Left hindlimb (tissue), 1 donor: ENCODE measurements around the gene KLC1.
"Not testable (repeated sequence)": the region's sequence is repeated elsewhere in the genome, so short reads cannot be mapped to it uniquely, and the experiment has no call there.

ENCODE experiments used
- DNase-seq: peaks from one replicate; pipeline ENCODE4 v3.0.0-alpha.2; 2018

The KLC1 gene

DNA sequence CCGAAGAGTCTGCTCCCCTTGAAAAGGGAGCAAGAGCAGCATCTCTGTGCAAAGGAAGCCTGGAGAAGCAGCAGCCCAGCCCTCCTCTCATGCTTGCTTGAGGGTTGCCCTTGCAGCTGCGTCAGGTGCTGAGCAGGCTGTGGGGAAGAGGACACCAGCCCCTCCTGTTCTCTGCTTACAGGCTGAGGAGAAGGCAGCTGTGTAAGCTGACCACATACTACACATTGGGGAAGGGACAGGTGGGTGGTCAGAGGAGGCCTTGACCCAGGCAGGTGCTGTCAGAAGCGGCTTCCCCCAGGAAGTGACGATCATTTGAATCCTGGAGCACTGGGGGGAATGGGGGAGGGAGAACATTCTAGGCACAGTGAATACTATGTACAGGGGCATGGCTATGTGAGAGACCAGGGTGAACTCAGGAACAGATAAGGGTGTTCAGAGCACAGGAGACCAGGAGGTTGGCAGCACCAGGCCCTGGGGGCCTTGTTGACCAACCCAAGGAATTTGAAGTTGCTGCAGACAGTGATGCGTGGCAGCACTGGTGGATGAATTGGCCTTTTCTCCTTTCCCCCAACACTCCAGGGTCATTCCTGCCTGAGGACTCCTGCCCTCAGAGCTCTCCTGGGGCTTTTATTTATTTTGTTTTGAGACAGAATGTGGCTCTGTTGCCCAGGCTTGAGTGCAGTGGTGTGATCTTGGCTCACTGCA lies 2.7 kb upstream of the KLC1 start:
- no peak for DNase-seq

GRCh38 chr14:103627073-103628025 lies 1.7 kb upstream of the KLC1 start:
- DNase-seq: no peak

GRCh38 chr14:103628221-103628683 lies 759 bp upstream of the KLC1 start:
- DNase-seq: peak; percentile 74

DNA sequence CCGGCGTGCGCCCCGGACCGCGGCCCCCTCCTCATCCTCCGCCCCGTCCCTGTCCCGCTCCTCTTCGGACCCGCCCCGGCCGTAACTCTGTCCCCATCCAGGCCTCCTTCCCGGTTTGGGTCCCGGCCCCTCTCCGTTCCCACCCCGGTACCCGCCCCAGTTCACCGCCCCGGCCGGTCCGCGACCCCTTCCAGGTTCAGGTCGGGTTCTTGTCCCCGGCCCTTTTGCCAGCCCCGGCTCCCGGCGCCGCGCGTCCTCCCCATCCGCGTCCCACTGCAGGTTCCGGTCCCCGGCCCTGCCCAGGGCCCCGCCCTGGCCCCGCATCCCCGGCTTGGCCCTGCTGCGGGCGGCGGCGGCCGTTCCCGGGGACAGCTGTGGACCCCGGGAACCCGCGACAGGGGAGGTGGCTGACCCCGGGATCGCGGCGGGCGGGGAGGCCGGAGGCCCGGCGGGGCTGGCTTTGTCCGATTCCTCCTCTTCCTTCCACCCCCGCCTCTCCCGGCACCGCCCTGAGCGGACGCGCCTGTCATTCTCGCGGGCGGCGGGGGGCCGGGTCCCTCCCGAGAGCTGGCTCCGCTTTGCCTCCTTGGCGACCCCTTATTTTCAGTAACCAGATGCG lies 601 bp downstream of the KLC1 start:
- peak; percentile 64 for DNase-seq

DNA sequence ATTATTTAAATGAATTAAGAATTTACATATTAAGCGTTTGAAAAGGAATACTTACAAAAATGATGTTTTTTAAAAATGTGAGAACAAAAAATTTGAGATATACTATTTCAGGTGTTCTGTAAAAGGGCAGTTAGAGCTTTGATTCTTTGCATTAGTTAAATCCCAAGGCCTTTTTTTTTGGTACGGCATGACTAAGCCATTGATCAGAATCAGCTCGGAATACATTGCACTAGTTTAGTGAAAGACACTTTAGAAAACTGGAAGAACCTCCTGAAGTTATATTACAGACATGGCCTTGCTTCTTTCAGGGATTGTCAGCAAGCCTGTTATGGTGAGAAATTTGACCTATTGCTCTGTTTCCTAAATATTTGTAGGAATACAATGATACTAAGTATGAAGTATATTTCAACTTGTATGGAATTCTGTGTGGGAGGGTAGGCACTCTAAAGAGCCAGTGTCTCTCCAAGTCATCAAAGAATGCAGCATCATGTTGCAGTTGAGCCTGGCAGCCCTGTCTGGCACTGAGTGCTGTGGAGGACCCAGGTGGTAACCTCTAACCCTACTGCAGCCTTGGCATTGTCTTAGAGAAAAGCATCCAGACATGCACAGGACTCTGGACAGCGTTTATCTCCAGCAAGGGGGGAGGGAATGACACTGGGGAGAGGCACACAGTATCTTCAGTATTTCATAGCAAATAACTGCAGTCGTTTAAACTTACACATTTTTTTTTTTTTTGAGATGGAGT lies 1.5 kb downstream of the KLC1 start:
- no peak for DNase-seq

DNA sequence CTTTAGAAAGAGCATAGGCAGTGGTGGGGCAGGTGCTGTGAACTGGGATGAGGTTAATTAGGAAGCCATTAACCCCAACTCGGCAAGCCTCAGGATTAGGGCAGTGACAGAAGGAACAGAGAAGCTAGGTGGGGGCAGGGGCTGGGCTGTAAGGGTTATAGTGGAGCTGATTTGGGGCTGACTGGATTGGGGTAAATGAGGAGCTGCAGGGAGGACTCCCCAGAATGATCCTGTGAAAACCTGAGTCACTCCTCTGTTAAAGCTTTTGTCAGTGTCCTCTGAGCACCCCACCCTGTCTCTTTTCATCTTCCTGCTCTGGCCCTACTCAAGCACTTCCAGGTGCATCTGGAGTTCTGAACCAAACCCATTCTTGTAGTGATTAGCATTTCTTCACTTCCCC lies 4.4 kb downstream of the KLC1 start:
- no peak for DNase-seq

DNA sequence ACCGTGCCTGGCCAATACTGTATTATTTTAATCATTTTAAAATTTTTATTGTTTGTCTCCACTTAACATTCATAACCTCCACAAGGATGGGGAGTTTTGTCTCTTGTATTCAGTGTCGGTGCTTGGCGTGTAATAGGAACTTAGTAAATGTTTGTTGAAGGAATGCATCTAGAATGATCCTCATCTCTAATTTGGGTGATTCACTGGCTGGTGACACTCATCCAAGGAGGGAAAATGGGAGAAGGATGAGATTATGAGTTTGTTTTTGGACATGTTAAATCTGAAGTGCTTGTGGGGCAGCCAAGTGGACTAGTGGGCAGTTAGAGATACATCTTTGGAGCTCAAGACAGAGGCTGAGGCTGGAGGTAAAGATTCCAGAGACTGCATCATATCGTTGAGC lies 5.1 kb downstream of the KLC1 start:
- no peak for DNase-seq

- no peak for DNase-seq
These were observed 9.6 kb downstream of the KLC1 start for GRCh38 chr14:103638594-103638993.

GRCh38 chr14:103641161-103641560 lies 12.2 kb downstream of the KLC1 start:
- DNase-seq: no peak

- DNase-seq: no peak
These were observed 17.2 kb downstream of the KLC1 start for GRCh38 chr14:103646189-103646588.

GRCh38 chr14:103649001-103649400 lies 20.0 kb downstream of the KLC1 start:
- DNase-seq: no peak

- no peak for DNase-seq
These were observed 21.2 kb downstream of the KLC1 start for GRCh38 chr14:103650213-103650612.

- no peak for DNase-seq
These were observed 22.6 kb downstream of the KLC1 start for GRCh38 chr14:103651585-103651984.

GRCh38 chr14:103652806-103653205 lies 23.8 kb downstream of the KLC1 start:
- no peak for DNase-seq

DNA sequence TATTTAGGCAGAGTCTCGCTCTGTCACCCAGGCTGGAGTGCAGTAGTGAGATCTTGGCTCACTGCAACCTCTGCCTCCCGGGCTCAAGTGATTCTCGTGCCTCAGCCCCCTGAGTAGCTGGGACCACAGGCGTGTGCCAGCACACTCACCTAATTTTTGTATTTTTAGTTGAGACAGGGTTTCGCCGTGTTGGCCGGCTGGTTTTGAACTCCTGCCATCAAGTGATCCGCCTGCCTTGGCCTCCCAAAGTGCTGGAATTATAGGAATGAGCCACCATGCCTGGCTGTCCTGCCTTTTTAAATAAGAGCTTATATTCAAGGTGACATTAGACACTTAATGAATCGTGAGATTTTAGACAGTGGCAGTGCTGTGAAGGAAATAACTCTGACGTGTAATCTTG lies 24.3 kb downstream of the KLC1 start:
- DNase-seq: not testable (repeated sequence)

GRCh38 chr14:103653805-103654204 lies 24.8 kb downstream of the KLC1 start:
- no peak for DNase-seq

GRCh38 chr14:103654619-103655018 lies 25.6 kb downstream of the KLC1 start:
- DNase-seq: no peak

- DNase-seq: no peak
These were observed 27.2 kb downstream of the KLC1 start for GRCh38 chr14:103656031-103656755.

GRCh38 chr14:103656756-103657133 lies 27.7 kb downstream of the KLC1 start:
- no peak for DNase-seq

GRCh38 chr14:103657471-103657870 lies 28.5 kb downstream of the KLC1 start:
- no peak for DNase-seq

- no peak for DNase-seq
These were observed 30.6 kb downstream of the KLC1 start for GRCh38 chr14:103659631-103660030.

DNA sequence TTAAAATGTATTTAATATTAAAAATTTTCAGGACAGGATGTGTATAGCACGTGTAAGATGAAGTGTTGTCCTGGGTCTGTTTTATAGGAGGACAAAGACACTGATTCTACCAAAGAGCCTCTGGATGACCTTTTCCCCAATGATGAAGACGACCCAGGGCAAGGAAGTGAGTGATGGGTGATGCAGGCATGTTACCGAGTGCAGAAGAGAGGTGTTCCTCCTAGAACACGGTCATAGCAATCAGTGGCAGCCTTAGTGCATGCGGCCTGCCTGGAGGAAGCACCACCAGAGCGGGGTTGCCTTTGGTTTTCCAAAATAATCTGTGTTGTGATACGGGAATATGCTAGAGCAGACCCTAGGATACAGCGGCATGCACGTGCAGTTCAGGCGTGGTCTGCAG lies 33.0 kb downstream of the KLC1 start:
- DNase-seq: no peak
